NCI-H146 treated with DMSO at 0.1 percent for 48 hours (cell line): ENCODE measurements around the gene BRME1.
"Not testable (repeated sequence)": the region's sequence is repeated elsewhere in the genome, so short reads cannot be mapped to it uniquely, and the experiment has no call there.

Experiments
- DNase-seq: peaks from one replicate; lab custom pipeline; 2025; ENCODE audit not compliant: unreplicated experiment; lab: John Stamatoyannopoulos, UW

The BRME1 gene

DNA sequence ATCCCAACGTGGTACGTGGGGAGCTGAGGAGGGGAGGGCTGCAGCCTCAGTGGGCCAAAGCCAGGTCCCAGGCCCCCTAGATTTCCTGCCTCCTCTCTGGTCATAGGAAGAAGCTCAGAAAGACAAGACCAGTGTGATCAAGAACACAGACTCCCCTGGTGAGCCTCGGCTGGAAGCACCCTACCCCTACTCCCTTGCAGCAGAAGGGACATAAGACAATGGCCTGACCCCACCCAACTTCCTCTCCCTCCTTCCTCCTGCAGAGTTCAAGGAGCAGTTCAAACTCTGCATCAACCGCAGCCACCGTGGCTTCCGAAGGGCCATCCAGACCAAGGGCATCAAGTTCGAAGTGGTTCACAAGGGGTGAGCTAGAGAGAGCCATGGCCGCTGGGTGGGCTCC, 20.8 kb upstream of the BRME1 start:
- no peak for DNase-seq

DNA sequence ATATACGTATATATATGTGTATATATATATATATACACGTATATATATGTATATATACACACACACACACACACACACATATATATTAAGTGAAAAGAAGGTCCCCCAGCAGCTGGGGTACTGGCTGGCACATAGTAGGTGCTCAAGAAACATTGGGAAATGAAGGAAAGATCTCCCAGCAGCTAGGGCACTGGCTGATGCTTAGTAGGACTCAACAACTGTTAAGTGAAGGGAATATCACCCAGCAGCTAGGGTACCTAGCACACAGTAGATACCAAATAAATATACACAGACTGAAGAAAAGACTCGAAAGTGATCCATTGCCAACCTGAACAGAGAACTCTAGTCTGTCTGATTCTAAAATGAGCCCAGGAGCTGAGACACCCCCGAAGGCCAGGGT, 20.1 kb upstream of the BRME1 start:
- no peak for DNase-seq

DNA sequence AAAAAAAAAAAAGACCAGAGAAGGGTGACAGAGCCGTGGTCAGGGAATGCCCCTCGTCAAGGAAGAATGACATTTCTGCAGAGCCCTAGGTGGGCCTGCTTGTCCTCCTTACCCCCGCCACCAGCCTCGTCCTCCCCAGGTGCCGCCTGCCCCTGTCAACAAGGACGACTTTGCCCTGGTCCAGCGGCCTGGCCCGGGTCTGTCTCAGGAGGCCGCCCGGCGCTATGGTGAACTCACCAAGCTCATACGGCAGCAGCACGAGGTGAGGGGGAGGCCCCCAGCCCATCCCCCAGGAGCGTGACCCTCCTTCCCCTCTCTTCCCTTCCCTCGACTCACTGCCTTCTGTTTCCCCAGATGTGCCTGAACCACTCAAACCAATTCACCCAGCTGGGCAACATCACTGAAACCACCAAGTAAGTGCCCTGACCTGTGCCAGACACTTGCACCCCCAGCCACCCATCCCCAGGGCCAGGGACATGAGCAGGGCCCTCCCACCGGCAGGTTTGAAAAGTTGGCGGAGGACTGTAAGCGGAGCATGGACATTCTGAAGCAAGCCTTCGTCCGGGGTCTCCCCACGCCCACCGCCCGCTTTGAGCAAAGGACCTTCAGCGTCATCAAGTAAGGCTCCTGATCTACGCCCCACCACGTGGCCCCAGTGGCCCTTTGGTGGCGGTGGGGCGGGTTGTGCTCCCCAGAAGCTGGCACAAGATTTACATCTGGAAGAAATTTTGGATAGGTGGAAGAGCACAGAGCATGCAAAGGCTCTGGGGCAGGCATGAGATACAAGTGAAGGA, 17.5 kb upstream of the BRME1 start:
- no peak for DNase-seq

DNA sequence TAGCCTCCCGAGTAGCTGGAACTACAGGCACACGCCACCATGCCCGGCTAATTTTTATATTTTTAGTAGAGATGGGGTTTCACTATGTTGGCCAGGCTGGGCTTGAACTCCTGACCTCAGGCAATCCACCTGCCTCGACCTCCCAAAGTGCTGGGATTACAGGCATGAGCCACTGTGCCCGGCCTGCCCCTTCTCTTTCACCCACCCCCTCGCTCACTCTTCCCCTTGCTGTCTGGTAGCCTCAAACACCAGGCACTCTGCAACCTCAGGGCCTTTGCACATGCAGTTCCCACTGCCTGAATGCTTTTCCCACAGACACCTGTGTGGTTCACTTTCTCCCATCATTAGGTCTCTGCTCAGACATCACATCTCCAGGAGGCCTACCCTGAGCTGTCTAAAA, 16.2 kb upstream of the BRME1 start:
- DNase-seq, result not testable (repeated sequence)

DNA sequence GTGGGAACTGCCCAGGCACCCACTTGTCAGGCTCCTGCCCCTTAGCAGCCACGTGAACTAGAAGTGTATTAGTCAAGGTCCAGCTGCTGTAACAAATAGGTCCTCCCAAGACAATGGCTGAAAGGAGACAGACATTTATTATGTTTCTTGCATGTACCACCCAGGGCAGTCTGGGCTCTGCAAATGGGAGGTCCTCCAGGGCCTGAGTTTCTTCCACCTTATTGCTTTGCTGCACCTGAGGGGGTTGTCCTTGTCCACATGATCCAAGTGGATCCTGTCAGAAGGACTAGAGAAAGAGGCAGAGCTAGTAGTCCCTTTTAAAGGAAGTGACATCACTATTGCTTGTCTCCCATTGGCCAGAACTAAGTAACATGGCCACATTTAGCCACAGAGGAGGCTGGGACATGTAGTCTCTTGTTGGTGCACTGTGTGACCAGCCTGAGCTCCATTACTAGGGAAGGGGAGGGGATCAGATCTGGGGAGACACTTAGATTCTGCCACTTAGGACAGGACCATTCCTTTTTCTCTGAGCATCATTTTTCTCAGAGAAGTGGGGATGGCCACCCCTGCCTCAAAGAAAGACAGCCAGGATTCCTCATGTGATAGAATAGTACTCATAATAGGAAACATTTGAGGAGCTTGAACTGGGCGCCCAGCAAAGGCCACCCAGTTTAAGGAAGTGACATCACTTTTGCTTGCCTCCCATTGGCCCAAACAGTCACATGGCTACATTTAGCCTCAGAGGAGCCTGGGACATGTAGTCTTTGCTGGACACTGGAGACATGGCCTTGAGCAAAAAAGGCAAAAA, 15.2 kb upstream of the BRME1 start:
- DNase-seq, result no peak

DNA sequence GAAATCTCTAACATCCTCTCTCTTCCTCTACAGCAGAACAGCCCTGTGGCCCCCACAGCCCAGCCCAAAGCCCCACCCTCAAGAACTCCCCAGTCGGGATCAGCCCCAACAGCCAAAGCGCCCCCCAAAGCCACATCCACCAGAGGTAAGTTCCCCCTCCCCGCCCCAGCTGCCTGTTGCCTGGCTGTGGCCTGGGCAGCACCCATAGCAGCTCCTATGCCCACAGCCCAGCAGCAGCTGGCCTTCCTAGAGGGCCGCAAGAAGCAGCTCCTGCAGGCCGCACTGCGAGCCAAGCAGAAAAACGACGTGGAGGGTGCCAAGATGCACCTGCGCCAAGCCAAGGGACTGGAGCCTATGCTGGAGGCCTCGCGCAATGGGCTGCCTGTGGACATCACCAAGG, 14.6 kb upstream of the BRME1 start:
- DNase-seq, result no peak

DNA sequence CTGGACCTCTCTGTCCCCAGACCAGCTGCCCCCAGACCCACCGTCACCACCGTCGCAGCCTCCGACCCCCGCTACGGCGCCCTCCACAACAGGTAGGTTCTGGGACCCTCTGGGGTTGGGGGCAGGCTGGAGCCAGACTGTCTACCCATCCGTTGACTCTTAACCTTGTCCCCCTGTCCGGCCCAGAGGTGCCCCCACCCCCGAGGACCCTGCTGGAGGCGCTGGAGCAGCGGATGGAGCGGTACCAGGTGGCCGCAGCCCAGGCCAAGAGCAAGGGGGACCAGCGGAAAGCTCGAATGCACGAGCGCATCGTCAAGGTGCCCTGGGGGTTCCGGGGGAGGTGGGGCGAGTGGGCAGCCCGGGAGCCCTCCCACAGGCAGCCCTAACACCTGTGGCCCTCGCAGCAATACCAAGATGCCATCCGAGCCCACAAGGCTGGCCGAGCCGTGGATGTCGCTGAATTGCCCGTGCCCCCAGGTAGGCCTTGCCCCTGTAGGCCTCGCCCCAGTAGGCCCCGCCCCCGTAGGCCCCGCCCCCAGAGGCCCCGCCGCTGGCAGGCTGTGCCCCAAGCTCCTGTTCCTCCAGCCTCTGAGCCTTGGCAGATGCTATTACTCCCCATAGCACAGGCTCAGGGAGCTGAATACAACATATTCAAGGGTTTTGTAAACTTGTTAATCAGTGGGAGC, 13.0 kb upstream of the BRME1 start:
- no peak for DNase-seq

DNA sequence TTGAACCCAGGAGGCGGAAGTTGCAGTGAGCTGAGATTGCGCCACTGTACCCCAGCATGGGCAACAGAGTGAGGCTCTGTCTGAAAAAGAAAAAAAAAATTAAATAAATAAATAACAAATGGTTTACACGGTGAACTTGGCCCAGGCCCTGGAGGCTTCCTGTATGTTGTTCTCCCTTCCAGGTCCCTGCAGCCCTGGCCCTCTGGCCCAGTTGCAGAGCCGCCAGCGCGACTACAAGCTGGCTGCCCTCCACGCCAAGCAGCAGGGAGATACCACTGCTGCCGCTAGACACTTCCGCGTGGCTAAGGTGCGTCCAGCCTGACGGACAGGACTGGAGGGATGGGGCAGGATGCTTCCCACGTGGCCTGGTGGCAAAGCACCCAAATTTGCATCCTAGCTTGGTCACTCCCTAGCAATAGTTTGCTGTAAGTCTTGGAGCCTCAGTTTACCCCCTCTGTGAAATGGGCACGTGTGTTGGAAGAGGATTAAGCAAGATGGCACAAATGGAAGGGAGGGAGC, 12.0 kb upstream of the BRME1 start:
- no peak for DNase-seq

DNA sequence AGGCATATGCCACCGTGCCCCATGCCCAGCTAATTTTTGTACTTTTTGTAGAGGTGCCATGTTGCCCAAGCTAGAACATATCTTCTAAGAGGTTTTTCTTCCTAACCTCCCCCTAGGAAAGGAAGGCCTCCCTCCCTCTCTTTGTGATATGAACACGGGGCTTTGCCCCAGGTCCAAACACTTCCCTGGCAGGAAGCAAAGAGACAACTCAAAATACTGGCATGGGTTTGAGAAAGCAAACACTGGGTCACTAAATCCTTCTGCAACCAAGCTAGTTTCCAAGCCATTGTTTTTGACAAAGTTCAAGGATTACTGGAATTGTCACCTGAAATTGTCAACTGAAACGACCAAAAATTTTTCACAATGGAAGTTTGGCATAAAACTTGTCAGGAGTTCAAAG, 8.9 kb upstream of the BRME1 start:
- no peak for DNase-seq

DNA sequence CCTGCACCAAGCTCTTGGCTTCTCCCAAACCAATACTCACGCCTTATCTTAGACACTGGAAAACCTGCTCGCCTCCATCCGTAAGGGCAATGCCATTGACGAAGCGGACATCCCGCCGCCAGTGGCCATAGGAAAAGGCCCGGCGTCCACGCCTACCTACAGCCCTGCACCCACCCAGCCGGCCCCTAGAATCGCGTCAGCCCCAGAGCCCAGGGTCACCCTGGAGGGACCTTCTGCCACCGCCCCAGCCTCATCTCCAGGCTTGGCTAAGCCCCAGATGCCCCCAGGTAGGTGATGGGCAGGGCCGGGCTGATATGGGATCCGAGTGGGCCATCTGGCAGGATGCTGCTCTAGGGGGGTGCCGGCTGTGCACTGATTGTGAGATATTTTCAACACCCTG, 7.4 kb upstream of the BRME1 start:
- DNase-seq, result no peak

DNA sequence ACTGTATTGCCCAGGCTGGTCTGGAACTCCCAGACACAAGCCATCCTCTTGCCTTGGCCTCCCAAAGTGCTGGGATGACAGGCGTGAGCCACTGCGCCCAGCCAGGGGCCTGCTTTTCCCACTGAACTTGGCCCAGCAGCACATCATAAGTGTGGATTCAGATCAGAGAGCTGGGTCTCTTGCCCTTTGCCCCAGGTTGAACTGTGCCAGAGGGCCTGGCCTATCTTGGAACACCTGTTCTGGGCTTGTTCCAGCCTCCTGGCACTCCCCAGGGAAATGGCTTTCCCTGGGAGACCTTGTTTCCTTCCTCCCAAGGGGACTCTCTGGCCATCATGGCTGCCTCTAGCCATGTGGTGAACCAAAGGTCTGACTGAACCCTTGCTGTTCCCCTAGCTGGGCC, 3.5 kb upstream of the BRME1 start:
- no peak for DNase-seq

DNA sequence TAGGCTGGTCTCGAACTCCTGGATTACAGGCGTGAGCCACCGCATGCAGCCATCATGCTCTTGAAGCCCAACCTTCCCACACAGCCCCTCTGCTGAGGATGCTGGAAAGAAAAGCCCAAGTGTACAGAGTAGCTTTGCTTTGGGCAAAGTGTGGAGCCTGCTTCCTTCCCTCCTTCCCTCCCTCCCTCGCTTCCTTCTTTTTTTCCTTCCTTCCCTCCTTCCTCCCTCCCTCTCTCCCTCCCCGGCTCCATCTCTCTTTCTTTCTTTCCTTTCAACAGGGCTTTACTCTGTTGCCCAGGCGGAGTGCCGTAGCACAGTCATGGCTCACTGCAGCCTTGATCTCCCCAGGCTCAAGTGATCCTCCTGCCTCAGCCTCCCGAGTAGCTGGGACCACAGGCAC, 2.8 kb upstream of the BRME1 start:
- DNase-seq, result no peak

DNA sequence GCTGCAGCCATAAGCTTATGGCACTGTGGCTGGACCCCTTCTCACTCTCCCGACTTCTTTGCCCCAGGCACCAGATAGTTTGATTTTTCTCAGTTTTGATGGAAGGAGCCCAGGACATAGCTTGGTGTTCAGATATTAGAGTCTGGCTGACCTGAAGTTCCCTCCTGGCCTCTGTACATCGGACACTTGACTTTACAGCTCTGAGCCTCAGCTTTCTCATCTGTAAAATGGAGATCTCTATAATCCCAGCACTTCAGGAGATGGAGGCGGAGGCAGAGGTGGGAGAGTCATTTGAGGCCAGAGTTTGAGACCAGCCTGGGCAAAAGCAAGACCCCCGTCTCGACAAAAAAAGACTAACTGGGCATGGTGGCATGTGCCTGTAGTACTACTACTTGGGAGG, 993 bp upstream of the BRME1 start:
- no peak for DNase-seq

DNA sequence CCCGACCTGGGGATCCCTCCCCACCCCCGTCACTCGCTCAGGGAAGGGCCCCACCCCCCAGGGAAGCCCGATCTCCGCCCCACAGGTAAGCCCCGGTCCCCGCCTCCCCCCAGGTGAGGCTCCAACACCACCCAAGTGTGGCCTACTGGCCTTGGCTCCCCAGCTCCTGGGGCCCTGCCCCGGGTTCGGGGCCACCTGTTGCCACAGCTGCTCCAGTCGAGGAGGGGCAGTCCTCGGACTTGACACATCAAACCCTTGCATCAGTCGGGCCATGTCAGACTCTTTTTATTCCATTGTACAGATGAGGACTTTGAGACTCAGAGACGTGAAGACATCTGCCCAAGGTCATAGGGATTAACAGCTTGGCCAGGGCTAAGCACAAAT, 596 bp upstream of the BRME1 start:
- DNase-seq, result peak; percentile 45

DNA sequence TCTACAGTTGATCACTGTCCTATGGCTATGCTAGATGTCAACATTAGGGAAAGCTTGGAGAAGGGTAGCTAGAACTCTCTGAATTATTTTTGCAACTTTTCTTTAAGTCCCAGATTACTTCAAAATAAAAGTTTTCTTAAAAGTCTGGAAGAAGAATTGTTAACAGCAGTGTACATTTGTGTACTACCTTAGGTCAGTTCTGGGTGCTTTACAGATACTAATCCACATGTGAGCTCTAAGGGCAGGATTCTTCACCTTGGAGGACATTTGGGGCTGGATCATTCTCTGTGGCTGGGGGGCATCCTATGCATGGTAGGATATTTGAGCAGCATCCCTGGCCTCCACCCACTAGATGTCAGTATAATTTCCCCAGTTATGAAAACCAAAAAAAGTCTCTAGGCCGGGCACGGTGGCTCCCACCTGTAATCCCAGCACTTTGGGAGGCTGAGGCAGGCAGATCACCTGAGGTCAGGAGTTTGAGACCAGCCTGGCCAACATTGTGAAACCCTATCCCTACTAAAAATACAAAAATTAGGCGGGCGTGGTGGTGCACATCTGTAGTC, 2.8 kb downstream of the BRME1 start:
- DNase-seq, result no peak

DNA sequence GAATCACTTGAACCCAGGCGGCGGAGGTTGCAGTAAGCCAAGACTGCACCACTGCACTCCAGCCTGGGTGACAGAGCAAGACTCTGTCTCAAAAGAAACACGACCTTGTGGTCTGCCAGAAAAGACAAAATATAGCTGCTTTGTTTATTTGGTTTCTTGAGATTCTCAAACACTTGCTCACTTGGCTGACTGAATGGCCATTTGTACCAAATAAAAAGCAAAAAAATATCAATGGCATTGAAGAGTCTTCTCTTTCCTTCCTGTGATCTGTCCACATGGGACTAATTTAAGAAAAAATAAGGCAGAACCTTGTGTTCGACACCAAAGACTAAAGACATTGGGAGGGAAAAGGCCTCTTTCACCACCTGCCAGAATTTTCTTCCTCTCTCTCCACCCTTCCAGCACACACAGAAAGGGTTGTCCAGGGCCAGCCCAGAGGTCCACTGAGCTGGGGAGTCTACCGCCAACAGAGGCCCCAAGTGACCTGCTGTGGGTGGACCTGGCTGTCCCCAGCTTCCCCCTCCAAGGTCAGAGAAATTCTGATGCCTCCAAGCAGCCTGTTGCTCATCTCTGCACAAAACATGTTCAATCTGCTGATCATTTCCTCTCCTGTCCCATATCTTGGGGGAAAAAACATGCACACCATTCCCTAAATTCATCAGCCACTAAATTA, 5.9 kb downstream of the BRME1 start:
- DNase-seq, result no peak

DNA sequence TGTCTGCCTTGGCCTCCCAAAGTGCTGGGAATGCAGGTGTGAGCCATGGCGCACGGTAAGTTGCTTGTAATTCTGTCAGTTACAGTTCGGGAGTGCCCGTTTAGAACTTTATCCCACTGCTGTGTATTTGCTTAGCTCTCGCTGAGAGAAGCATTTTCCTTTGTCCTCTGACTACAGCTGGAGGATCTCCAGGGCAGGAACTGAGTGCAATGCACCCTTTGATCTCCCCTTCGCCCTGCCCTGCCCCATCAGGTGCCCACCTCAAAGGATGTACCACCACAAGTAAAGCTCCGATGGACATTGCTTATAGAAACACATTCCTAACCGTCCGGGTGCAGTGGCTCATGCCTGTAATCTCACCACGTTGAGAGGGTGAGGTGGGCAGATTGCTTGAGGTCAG, 6.5 kb downstream of the BRME1 start:
- DNase-seq, result no peak

DNA sequence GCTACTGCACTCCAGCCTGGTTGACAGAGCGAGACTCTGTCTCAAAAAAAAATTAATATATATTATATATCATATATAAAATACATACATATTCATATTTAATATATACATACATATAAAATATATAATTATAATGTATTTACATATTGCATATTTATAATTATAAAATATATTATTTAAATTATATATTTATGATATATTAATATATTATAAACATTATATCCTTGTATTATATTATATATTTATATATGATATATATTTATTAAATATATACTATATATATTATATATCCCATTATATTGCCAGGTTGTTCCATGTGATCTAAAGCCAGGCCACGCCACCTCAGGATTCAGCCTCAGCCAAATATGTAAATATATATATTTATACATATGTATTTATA, 9.7 kb downstream of the BRME1 start:
- DNase-seq, result no peak

DNA sequence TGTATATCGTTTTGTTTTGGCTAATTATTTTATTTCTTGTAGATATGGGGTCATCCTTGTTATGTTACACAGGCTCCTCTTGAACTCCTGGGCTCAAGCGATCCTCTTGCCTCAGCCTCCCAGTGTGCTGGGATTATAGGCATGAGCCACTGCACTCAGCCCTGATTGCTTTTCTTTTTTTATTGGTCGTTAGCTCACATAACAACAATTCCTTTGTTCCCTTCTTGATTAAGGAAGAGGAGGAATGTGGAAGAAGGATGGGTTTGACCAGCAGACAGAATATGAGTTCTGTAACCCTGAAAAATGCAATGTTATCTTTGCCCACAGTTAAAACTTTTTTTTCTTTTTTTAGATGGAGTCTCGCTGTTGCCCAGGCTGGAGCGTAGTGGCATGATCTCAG, 11.4 kb downstream of the BRME1 start:
- no peak for DNase-seq

DNA sequence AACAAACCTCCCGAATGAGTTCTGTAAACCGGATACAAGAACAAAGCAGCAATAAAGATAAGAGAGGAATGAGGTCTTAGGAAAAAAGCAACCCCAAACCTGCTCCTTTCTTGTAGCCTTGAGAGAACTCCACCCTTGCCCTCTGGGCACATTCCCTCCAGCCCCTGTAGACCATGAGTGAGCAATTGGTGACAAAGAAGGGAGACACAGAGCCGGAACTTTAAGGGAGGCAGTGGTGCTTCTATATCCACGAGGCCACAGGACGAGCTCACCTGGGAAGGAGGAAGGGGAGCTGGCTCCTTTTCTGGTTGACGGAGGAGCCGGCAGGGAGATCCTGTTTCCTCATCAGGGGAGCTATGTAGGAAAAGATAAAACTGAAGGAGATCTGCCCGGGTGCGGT, 13.0 kb downstream of the BRME1 start:
- no peak for DNase-seq

DNA sequence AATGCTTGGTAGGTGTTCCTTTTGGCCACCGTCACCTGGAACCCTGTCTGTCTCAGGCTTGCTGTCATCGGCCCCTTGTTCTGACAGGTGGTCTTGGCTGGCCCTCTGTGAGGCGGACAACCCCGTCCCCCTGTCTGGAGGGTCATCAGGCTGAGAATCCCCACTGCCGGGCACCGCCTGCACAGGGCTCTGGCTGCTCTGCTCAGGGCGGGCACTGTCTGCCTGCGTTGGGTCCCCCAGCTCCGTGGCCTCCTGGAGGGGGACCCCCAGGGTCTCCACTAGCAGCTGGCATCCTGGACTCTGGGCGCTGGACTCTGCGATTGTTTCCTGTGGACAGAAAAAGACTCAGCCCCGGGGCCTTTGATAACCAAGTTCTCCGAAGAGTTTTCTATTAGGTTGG, 15.8 kb downstream of the BRME1 start:
- no peak for DNase-seq
